Type B pancreatic cell (in vitro differentiated cells): ENCODE measurements around the gene STAT5B. TPM values are rescaled to one million over a fixed set of nuclear protein-coding genes. Genes with fewer than 3 reads are reported as not detected.
A peak's percentile ranks its signal among the peaks of the same experiment; 100 is the strongest.

Experiments
- DNase-seq: peaks from one replicate; pipeline ENCODE4 v3.0.0; 2021; ENCODE audit warnings: mixed read lengths; ENCODE audit not compliant: unreplicated experiment; ENCODE audit errors: extremely low spot score
- H3K27ac Mint-ChIP-seq: 2 replicates; pipeline ENCODE4 v1.8.0; 2021; ENCODE audit warnings: mild to moderate bottlenecking, mixed read lengths
- H3K27me3 Mint-ChIP-seq: 2 replicates; pipeline ENCODE4 v1.8.0; 2021; ENCODE audit warnings: mixed read lengths
- H3K36me3 Mint-ChIP-seq: 2 replicates; pipeline ENCODE4 v1.8.0; 2021; ENCODE audit warnings: mixed read lengths
- H3K4me1 Mint-ChIP-seq: one replicate; pipeline ENCODE4 v1.8.0; 2021; ENCODE audit warnings: mixed read lengths; ENCODE audit not compliant: unreplicated experiment
- H3K4me3 Mint-ChIP-seq: 2 replicates; pipeline ENCODE4 v1.8.0; 2021; ENCODE audit warnings: mild to moderate bottlenecking, mixed read lengths
- H3K9me3 Mint-ChIP-seq: 2 replicates; pipeline ENCODE4 v1.8.0; 2021; ENCODE audit warnings: mixed read lengths
- CTCF ChIP-seq: fragments of 200-600 bp; sonication (generic); conservative IDR thresholded peaks from 2 replicates; pipeline ENCODE4 v1.5.0; 2021; ENCODE audit warnings: antibody characterized with exemption, mild to moderate bottlenecking
- total RNA-seq: library from RNA; stranded (reverse); gene quantifications from 2 replicates; pipeline ENCODE4 v1.2.1, GENCODE V29; 2021; ENCODE audit warnings: low replicate concordance

Gene STAT5B
- total RNA-seq, 1 donor from 2014 or later = 42.3 TPM

GRCh38 chr17:42180922-42181850 is 95.0 kb downstream of the STAT5B start, which contains the start of gene KCNH4:
TSS of gene KCNH4 (minus strand) at chr17:42181142. CDS start at chr17:42180945, 197 bp downstream.
- Mint-ChIP-seq H3K9me3 (no peaks in the 10 kb centered on the region), H3K36me3 (no peaks in the 10 kb centered on the region), H3K4me1 (no peaks in the 10 kb centered on the region), H3K4me3 (peak within 1 kb of the TSS; percentile 51), H3K27me3 (peaks cover 85% of the 10 kb centered on the region), H3K27ac (no peak within 1 kb of the TSS)
- peak; percentile 46 for TF ChIP-seq CTCF
- DNase-seq = no peak

- H3K9me3 Mint-ChIP-seq = no peaks in the 10 kb centered on the region
- H3K36me3 Mint-ChIP-seq = no peaks in the 10 kb centered on the region
- peak overlapping the region; percentile 51 for H3K4me3 Mint-ChIP-seq
- H3K4me1 Mint-ChIP-seq = no peaks in the 10 kb centered on the region
- no peak for DNase-seq
- no peak for TF ChIP-seq CTCF
- H3K27me3 Mint-ChIP-seq = peaks cover 84% of the 10 kb centered on the region
- no peak overlapping the region for H3K27ac Mint-ChIP-seq
These were observed 95.7 kb downstream of the STAT5B start for GRCh38 chr17:42180411-42180921.

- Mint-ChIP-seq H3K27ac (no peak overlapping the region), H3K27me3 (peaks cover 84% of the 10 kb centered on the region), H3K4me3 (peak overlapping the region; percentile 51), H3K9me3 (no peaks in the 10 kb centered on the region), H3K36me3 (no peaks in the 10 kb centered on the region), H3K4me1 (no peaks in the 10 kb centered on the region)
- no peak for TF ChIP-seq CTCF
- DNase-seq = no peak
These were observed 96.2 kb downstream of the STAT5B start for GRCh38 chr17:42179911-42180410.

GRCh38 chr17:42179335-42179734 is 96.9 kb downstream of the STAT5B start:
- no peak for DNase-seq
- Mint-ChIP-seq H3K27me3 (peaks cover 82% of the 10 kb centered on the region), H3K4me1 (no peaks in the 10 kb centered on the region), H3K36me3 (no peaks in the 10 kb centered on the region), H3K4me3 (no peak overlapping the region), H3K9me3 (no peaks in the 10 kb centered on the region), H3K27ac (no peak overlapping the region)
- no peak for TF ChIP-seq CTCF

GRCh38 chr17:42178817-42179216 is 97.4 kb downstream of the STAT5B start:
- H3K9me3 Mint-ChIP-seq = no peaks in the 10 kb centered on the region
- TF ChIP-seq CTCF = no peak
- H3K4me3 Mint-ChIP-seq = no peak overlapping the region
- H3K4me1 Mint-ChIP-seq = no peaks in the 10 kb centered on the region
- no peaks in the 10 kb centered on the region for H3K36me3 Mint-ChIP-seq
- peaks cover 78% of the 10 kb centered on the region for H3K27me3 Mint-ChIP-seq
- no peak overlapping the region for H3K27ac Mint-ChIP-seq
- DNase-seq = no peak
